LoVo (cell line): Measurements from ENCODE around the gene KISS1.
"Not testable (repeated sequence)": the region's sequence is repeated elsewhere in the genome, so short reads cannot be mapped to it uniquely, and the experiment has no call there.

Experiments used
- DNase-seq: peaks from one replicate; pipeline ENCODE4 v3.0.0-alpha.2; 2016; ENCODE audit warnings: low spot score

KISS1 gene, protein sequence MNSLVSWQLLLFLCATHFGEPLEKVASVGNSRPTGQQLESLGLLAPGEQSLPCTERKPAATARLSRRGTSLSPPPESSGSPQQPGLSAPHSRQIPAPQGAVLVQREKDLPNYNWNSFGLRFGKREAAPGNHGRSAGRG

GRCh38 chr1:204196068-204196795 is at the start of gene KISS1:
KISS1 (minus strand) TSS chr1:204196491; CDS start chr1:204192876, 3,615 bp downstream.
- no peak for DNase-seq

- DNase-seq = no peak
Observed at GRCh38 chr1:204242920-204243319, 46.6 kb upstream of the KISS1 start.

GRCh38 chr1:204241914-204242313 is 45.6 kb upstream of the KISS1 start:
- DNase-seq = no peak

DNA sequence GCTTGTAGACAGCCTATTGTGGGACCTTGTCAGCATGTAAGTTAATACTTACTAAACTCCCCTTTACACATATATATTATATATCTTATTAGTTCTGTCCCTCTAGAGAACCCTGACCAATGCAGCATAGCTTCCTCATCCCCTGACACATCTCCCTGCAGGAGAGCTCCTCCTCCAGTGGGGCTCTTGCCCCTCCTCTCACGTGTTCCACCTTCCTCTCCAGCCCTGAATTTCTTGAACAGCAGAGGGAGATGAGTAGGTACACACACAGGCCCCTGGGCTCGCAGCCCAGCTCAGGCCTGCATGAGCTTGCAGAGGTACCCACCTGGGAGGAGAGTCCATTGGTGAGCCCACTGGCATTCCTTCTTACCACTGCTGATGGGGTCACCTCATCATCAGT is 44.8 kb upstream of the KISS1 start:
- DNase-seq = no peak

- no peak for DNase-seq
Observed at GRCh38 chr1:204240233-204240632, 43.9 kb upstream of the KISS1 start.

DNA sequence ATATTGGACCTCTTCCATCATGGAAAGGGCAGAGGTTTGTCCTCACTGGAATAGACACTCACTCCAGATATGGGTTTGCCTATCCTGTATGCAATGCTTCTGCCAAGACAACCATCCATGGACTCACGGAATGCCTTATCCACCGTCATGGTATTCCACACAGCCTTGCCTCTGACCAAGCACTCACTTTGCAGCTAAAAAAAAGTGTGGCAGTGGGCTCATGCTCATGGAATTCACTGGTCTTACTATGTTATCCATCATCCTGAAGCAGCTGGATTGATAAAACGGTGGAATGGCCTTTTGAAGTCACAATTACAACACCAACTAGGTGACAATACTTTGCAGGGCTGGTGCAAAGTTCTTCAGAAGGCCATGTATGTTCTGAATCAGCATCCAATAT is 43.1 kb upstream of the KISS1 start:
- not testable (repeated sequence) for DNase-seq

DNA sequence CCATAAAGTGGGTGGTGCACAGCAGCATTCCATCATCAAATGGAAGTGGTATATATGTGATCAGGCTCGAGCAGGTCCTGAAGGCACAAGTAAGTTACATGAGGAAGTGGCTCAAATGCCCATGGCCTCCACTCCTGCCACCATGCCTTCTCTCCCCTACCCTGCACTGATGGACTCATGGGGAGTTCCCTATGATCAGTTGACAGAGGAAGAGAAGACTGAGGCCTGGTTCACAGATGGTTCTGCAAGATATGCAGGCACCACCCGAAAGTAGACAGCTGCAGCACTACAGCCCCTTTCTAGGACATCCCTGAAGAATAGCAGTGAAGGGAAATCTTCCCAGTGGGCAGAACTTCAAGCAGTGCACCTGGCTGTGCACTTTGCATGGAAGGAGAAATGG is 42.2 kb upstream of the KISS1 start:
- DNase-seq = not testable (repeated sequence)

DNA sequence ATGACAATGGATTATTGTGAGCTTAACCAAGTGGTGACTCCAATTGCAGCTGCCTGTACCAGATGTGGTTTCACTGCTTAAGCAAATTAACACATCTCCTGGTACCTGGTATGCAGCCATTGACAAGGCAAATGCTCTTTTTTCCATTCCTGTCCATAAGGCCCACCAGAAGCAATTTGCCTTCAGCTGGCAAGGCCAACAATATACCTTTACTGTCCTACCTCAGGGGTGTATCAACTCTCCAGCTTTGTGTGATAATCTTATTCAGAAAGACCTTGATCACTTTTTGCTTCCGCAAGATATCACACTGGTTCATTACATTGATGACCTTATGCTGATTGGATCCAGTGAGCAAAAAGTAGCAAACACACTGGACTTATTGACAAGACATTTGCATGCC is 41.2 kb upstream of the KISS1 start:
- DNase-seq = not testable (repeated sequence)

- DNase-seq = no peak
Observed at GRCh38 chr1:204232526-204232925, 36.2 kb upstream of the KISS1 start.

DNA sequence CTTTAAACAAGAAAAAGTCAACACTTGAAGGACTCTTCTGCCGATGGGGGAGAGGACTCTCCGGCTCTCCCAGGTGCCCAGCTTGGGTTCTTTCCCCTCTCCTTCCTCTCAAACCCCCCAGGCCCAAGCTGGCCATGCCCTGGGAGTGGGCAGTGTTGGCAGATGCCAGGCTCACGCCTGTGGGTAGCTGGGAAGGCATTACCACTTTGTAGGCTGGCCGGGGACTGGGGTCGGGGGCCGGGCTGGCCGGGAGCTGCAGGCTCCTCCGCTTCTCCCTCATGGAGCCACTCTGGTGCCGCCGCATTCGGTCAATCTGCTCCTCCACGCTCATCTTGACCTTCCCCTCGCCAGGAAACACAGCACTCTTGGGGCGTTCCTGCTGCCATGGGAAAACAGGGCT is 33.9 kb upstream of the KISS1 start:
- DNase-seq = no peak

- DNase-seq = no peak
Observed at GRCh38 chr1:204228896-204229295, 32.6 kb upstream of the KISS1 start.

- no peak for DNase-seq
Observed at GRCh38 chr1:204227996-204228785, 31.9 kb upstream of the KISS1 start.

- no peak for DNase-seq
Observed at GRCh38 chr1:204227351-204227750, 31.1 kb upstream of the KISS1 start.

GRCh38 chr1:204225841-204226735 is 29.8 kb upstream of the KISS1 start:
- no peak for DNase-seq

- DNase-seq = no peak
Observed at GRCh38 chr1:204224655-204225054, 28.4 kb upstream of the KISS1 start.

DNA sequence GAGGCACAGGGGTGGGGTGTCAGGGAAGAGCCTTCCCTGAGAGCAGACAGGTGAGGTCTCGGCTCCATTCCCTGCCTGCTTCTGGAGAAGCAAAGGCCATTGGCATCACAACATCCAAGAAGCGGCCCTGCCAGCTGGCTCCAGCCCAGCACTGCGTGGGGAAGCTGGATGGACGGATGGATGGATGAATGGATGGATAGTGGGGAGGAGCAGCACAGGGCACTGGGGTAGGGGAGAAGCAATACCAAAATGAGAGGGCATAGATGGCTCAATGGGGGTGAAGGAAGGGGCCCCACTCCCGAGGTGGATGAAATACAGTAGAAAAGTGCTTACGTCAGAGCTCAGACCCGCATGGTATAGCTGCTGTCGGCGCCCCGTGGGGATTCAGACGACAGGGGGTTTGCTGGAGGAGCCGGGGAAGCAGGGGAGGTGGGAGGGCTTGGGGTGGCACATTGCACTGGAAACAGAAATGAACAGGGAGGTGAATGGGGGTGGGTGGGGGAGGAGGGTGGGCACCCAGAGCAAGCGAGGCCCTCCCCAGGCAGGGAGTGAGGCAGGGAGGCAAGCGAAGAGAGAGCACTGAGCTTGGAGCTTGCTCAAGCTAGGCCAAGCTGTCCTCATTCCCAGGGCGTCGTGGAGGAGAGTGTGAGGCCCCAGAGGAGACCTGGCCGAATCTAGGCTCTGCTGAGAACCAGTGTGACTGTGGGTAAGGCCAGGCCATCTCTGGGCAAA is 27.0 kb upstream of the KISS1 start:
- DNase-seq = no peak

- DNase-seq = no peak
Observed at GRCh38 chr1:204222764-204223055, 26.4 kb upstream of the KISS1 start.

- DNase-seq = no peak
Observed at GRCh38 chr1:204222006-204222763, 25.9 kb upstream of the KISS1 start.

DNA sequence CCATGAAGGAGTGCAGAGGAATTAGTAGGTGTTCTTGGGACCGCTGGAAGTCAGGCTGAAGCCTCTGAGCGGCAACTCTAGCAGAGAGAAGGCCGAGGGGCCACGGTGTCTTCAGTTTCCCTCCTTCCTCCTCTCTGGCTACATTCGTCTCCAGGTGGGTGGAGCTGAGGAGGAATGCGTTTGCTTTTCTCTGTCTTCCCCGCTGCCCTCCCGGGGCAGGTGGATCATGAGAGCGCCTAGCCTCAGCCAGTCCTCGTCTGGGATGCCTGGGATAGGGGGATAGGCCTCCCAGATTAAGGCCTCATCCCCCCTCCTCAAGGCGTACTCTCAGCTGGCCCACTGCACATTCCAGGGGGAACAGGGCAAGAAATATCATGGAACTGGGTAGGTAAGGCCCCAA is 25.0 kb upstream of the KISS1 start:
- DNase-seq = no peak

DNA sequence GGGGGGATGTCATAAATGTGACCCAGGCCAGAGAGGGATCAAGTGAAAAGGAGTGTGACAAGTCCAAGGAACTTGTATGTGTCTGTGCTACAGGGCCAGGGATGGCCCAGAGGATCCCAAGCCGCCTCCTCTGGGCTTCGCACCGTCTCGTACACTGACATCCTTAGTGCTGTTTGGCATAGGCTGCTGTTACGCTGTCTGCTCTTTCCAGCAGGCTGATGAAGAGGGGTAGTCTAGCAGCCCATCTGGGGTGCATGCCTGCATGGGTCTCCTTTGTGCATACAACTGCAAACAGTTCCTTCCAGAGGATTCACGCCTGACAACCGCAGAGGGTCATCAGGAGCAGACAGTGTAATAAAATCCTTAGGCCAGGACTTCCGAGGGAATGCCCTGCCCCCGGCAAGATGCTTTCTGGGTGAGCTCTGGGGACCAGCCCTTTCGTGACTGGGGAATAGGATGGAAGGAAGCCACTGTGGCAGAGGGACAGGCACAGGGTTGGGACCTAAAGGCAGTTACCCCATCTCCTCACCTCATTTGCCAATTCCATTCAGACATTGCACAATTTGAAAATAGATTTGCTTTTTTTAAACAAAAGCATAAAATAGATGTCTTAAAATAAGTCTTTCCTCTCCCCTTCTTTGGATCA is 23.8 kb upstream of the KISS1 start:
- DNase-seq = no peak
